ENCODE data around the gene MYNN.

The MYNN gene

GRCh38 chr3:169818316-169818715 is 45.1 kb downstream of the MYNN start:
- no peak for TF ChIP-seq JUND (IDR thresholded peaks at IDR 0.05; ENCODE audit: low read depth)
- DNase-seq (ENCODE audit: low read depth in 1 of 2, low spot score in 1 of 2), result no peak
- in situ Hi-C loops (cut with HindIII; ENCODE audit: low pct_unique_long_range_greater_than_20kb, low sequenced_read_pairs), result no loop called here

GRCh38 chr3:169822091-169822490 is 48.9 kb downstream of the MYNN start:
- DNase-seq (ENCODE audit: low read depth in 1 of 2, low spot score in 1 of 2), result peak; percentile 72 to 75
- no peak for TF ChIP-seq JUND (IDR thresholded peaks at IDR 0.05; ENCODE audit: low read depth)

GRCh38 chr3:169822540-169822939 is 49.3 kb downstream of the MYNN start:
- peak; percentile 87 to 89 for DNase-seq (ENCODE audit: low read depth in 1 of 2, low spot score in 1 of 2)
- in situ Hi-C loops (cut with HindIII; ENCODE audit: low pct_unique_long_range_greater_than_20kb, low sequenced_read_pairs), result no loop called here
- TF ChIP-seq JUND (IDR thresholded peaks at IDR 0.05; ENCODE audit: low read depth), result no peak

More at GRCh38 chr3:169822091-169822490, 48.9 kb downstream of the MYNN start:
- in situ Hi-C loops (cut with HindIII; ENCODE audit: low pct_unique_long_range_greater_than_20kb, low sequenced_read_pairs), result no loop called here

- DNase-seq (ENCODE audit: low read depth in 1 of 2, low spot score in 1 of 2), result no peak
Measured at GRCh38 chr3:169822983-169823382, 49.8 kb downstream of the MYNN start.

GRCh38 chr3:169825316-169825715 is 52.1 kb downstream of the MYNN start:
- in situ Hi-C loops (cut with HindIII; ENCODE audit: low pct_unique_long_range_greater_than_20kb, low sequenced_read_pairs), result no loop called here
- TF ChIP-seq JUND (IDR thresholded peaks at IDR 0.05; ENCODE audit: low read depth), result no peak
- DNase-seq (ENCODE audit: low read depth in 1 of 2, low spot score in 1 of 2), result no peak

More at GRCh38 chr3:169822983-169823382, 49.8 kb downstream of the MYNN start:
- TF ChIP-seq JUND (IDR thresholded peaks at IDR 0.05; ENCODE audit: low read depth), result no peak
- in situ Hi-C loops (cut with HindIII; ENCODE audit: low pct_unique_long_range_greater_than_20kb, low sequenced_read_pairs), result no loop called here

- in situ Hi-C loops (cut with HindIII; ENCODE audit: low pct_unique_long_range_greater_than_20kb, low sequenced_read_pairs), result no loop called here
Measured at GRCh38 chr3:169827712-169828111, 54.5 kb downstream of the MYNN start.

GRCh38 chr3:169835533-169835932 is 62.3 kb downstream of the MYNN start:
- TF ChIP-seq JUND (IDR thresholded peaks at IDR 0.05; ENCODE audit: low read depth), result no peak
- in situ Hi-C loops (cut with HindIII; ENCODE audit: low pct_unique_long_range_greater_than_20kb, low sequenced_read_pairs), result no loop called here
- DNase-seq (ENCODE audit: low read depth in 1 of 2, low spot score in 1 of 2), result no peak

More at GRCh38 chr3:169827712-169828111, 54.5 kb downstream of the MYNN start:
- no peak for DNase-seq (ENCODE audit: low read depth in 1 of 2, low spot score in 1 of 2)
- TF ChIP-seq JUND (IDR thresholded peaks at IDR 0.05; ENCODE audit: low read depth), result no peak

- DNase-seq (ENCODE audit: low read depth in 1 of 2, low spot score in 1 of 2), result no peak
- in situ Hi-C loops (cut with HindIII; ENCODE audit: low pct_unique_long_range_greater_than_20kb, low sequenced_read_pairs), result no loop called here
- no peak for TF ChIP-seq JUND (IDR thresholded peaks at IDR 0.05; ENCODE audit: low read depth)
Measured at GRCh38 chr3:169836078-169836941, 63.1 kb downstream of the MYNN start.

GRCh38 chr3:169836942-169837275 is 63.7 kb downstream of the MYNN start:
- in situ Hi-C loops (cut with HindIII; ENCODE audit: low pct_unique_long_range_greater_than_20kb, low sequenced_read_pairs), result no loop called here
- no peak for TF ChIP-seq JUND (IDR thresholded peaks at IDR 0.05; ENCODE audit: low read depth)
- no peak for DNase-seq (ENCODE audit: low read depth in 1 of 2, low spot score in 1 of 2)

- no peak for DNase-seq (ENCODE audit: low read depth in 1 of 2, low spot score in 1 of 2)
- in situ Hi-C loops (cut with HindIII; ENCODE audit: low pct_unique_long_range_greater_than_20kb, low sequenced_read_pairs), result no loop called here
- no peak for TF ChIP-seq JUND (IDR thresholded peaks at IDR 0.05; ENCODE audit: low read depth)
Measured at GRCh38 chr3:169838511-169839030, 65.4 kb downstream of the MYNN start.

Measured in T47D (cell line).